PFSK-1 (cell line): Measurements from ENCODE around the gene ZFC3H1.
A peak's percentile ranks its signal among the peaks of the same experiment; 100 is the strongest.

ENCODE experiments used
- FOXP2 ChIP-seq: optimal IDR thresholded peaks from 2 replicates; pipeline ENCODE3; 2011; ENCODE audit warnings: borderline replicate concordance, control low read depth, inconsistent platforms; ENCODE audit not compliant: insufficient read depth; ENCODE audit errors: extremely low read length, extremely low read depth
- POLR2AphosphoS5 ChIP-seq: IDR thresholded peaks from 2 replicates; pipeline ENCODE4 v1.6.1; 2012; ENCODE audit warnings: low read depth, mild to moderate bottlenecking, control low read depth, low read length, moderate library complexity
- SIN3A ChIP-seq: IDR thresholded peaks from 2 replicates; pipeline ENCODE4 v1.6.1; 2012; ENCODE audit warnings: mild to moderate bottlenecking, low read length, moderate library complexity, borderline replicate concordance; ENCODE audit not compliant: insufficient read depth
- TAF1 ChIP-seq: IDR thresholded peaks from 2 replicates; pipeline ENCODE4 v1.6.1; 2012; ENCODE audit warnings: low read length, control low read depth, borderline replicate concordance; ENCODE audit not compliant: insufficient read depth
- TF ChIP-seq, protein P1 (sequence below), 2 experiments: IDR thresholded peaks; 2 replicates each; pipeline versions ENCODE4 v1.6.1 to v1.8.0; 2011 to 2012; ENCODE audit warnings: low read depth in 2 of 2, low read length in 2 of 2, control low read depth in 1 of 2, inconsistent platforms in 1 of 2, mild to moderate bottlenecking in 1 of 2, moderate library complexity in 1 of 2; ENCODE audit not compliant: insufficient read depth in 1 of 2

The ZFC3H1 gene

GRCh38 chr12:71691504-71692129 is 28.0 kb upstream of the ZFC3H1 start:
- TF ChIP-seq SIN3A (no peak), FOXP2 (no peak), POLR2AphosphoS5 (no peak), TAF1 (no peak)
- TF ChIP-seq, protein P1, sequence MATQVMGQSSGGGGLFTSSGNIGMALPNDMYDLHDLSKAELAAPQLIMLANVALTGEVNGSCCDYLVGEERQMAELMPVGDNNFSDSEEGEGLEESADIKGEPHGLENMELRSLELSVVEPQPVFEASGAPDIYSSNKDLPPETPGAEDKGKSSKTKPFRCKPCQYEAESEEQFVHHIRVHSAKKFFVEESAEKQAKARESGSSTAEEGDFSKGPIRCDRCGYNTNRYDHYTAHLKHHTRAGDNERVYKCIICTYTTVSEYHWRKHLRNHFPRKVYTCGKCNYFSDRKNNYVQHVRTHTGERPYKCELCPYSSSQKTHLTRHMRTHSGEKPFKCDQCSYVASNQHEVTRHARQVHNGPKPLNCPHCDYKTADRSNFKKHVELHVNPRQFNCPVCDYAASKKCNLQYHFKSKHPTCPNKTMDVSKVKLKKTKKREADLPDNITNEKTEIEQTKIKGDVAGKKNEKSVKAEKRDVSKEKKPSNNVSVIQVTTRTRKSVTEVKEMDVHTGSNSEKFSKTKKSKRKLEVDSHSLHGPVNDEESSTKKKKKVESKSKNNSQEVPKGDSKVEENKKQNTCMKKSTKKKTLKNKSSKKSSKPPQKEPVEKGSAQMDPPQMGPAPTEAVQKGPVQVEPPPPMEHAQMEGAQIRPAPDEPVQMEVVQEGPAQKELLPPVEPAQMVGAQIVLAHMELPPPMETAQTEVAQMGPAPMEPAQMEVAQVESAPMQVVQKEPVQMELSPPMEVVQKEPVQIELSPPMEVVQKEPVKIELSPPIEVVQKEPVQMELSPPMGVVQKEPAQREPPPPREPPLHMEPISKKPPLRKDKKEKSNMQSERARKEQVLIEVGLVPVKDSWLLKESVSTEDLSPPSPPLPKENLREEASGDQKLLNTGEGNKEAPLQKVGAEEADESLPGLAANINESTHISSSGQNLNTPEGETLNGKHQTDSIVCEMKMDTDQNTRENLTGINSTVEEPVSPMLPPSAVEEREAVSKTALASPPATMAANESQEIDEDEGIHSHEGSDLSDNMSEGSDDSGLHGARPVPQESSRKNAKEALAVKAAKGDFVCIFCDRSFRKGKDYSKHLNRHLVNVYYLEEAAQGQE (IDR thresholded peaks at IDR 0.05; ENCODE audit: insufficient read depth in 1 of 2, low read depth in 2 of 2, low read length in 2 of 2) = no peak

GRCh38 chr12:71688961-71689570 is 25.4 kb upstream of the ZFC3H1 start:
- TF ChIP-seq, protein P1 (IDR thresholded peaks at IDR 0.05; ENCODE audit: insufficient read depth in 1 of 2, low read depth in 2 of 2, low read length in 2 of 2) = no peak
- TF ChIP-seq FOXP2 (no peak), SIN3A (no peak), POLR2AphosphoS5 (no peak), TAF1 (no peak)

GRCh38 chr12:71686658-71687025 is 23.0 kb upstream of the ZFC3H1 start:
- TF ChIP-seq FOXP2 (no peak), SIN3A (no peak), TAF1 (no peak), POLR2AphosphoS5 (no peak)
- TF ChIP-seq, protein P1 (IDR thresholded peaks at IDR 0.05; ENCODE audit: insufficient read depth in 1 of 2, low read depth in 2 of 2, low read length in 2 of 2) = no peak

- TF ChIP-seq FOXP2 (peak; percentile 14), TAF1 (peak; percentile 42; the same call in 1 of the 2 replicates), POLR2AphosphoS5 (peak; percentile 97), SIN3A (0 out of 2 replicates have a peak, but pooled peaks have one; percentile 33)
- TF ChIP-seq, protein P1 (IDR thresholded peaks at IDR 0.05; ENCODE audit: insufficient read depth in 1 of 2, low read depth in 2 of 2, low read length in 2 of 2) = no peak
Measured at GRCh38 chr12:71685914-71686657, 22.4 kb upstream of the ZFC3H1 start, which contains the start of gene TMEM19. Gene TMEM19, plus strand, starts transcription at chr12:71686082. Its CDS starts 599 bp downstream, at chr12:71686681.
